Transverse colon (tissue), 4 donors: ENCODE results near the gene CTXN2.

Source experiments
- CTCF ChIP-seq, 5 experiments: fragments of 200-600 bp in 3 of 5; fragments of 450-650 bp in 2 of 5; sonication (generic) in 3 of 5; IDR thresholded peaks; 1 replicate in 2 of 5; 2 replicates in 3 of 5; pipeline ENCODE4 v1.5.1; 2016 to 2017; ENCODE audit warnings: antibody characterized with exemption in 5 of 5, inconsistent platforms in 3 of 5, mild to moderate bottlenecking in 2 of 5, moderate library complexity in 1 of 5
- EP300 ChIP-seq: sonication (generic); formaldehyde crosslinking; IDR thresholded peaks from one replicate; pipeline ENCODE4 v1.6.1; 2017; ENCODE audit warnings: antibody characterized with exemption, low read depth
- POLR2A ChIP-seq: fragments of 450-650 bp; IDR thresholded peaks from one replicate; pipeline ENCODE4 v1.6.1; 2016; ENCODE audit warnings: antibody characterized with exemption, mild to moderate bottlenecking, moderate library complexity
- POLR2AphosphoS5 ChIP-seq, 3 donors: sonication (generic); formaldehyde crosslinking; IDR thresholded peaks; one replicate each; pipeline ENCODE4 v1.6.1; 2016; ENCODE audit warnings: antibody characterized with exemption in 3 of 3

- TF ChIP-seq CTCF (IDR thresholded peaks at IDR 0.05) (no peak), POLR2AphosphoS5 (IDR thresholded peaks at IDR 0.05) (no peak), POLR2A (no peak), EP300 (no peak)
These were observed 29.8 kb downstream of the CTXN2 start for GRCh38 chr15:48221261-48221660.
